ENCODE measurements around the gene RALGPS1.
"Not testable (repeated sequence)": the region's sequence is repeated elsewhere in the genome, so short reads cannot be mapped to it uniquely, and the experiment has no call there.

The RALGPS1 gene

GRCh38 chr9:127014216-127014909 is 99.8 kb downstream of the RALGPS1 start:
- no peak overlapping the region for H3K4me2 ChIP-seq
- no peak for TF ChIP-seq Cebpa-rat (IDR thresholded peaks at IDR 0.05)
- peaks cover 0 to 45% (median 0%) of the 10 kb centered on the region in 11 experiments; a peak in 4 of 22 replicates for H3K27me3 ChIP-seq
- no peaks in the 10 kb centered on the region; a peak in 2 of 22 replicates for H4K20me1 ChIP-seq
- no peaks in the 10 kb centered on the region for H3K9me3 ChIP-seq (replicated peaks in 1 of 11)
- no peaks in the 10 kb centered on the region for H3K4me1 ChIP-seq
- H3K4me3 ChIP-seq = no peak overlapping the region
- no peak overlapping the region for H3K9ac ChIP-seq
- H3K36me3 ChIP-seq = no peaks in the 10 kb centered on the region
- H3K27ac ChIP-seq = no peak overlapping the region

DNA sequence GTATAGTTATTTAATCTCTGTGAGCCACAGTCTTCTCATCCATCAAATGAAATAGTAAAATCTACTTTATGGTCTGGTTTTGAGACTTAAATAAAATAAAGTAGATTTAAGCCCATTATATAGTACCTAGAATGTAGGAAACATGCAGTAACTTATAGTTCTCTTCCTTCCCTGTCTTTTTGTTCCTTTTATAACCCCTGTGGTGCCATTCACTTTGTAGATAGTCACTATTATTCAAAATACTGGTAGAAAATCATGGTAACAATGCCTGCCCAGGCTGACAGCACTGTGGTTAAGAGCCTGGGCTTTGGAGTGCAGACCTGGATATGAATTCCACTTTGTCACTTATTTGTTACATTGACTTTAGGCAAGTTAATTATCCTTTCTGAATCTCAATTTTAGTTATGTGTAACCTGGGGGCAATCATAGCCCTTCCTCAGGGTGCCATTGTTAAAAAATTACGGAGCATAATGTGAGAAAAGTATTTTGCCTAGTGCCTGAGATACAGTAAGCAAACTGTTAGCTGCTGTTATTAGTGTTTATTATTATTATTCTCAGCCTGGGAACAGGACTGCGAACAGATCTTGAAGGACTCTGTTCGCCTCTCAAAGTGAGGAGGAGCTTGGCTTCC is 100.4 kb downstream of the RALGPS1 start:
- H3K27me3 ChIP-seq = peaks cover 0 to 39% (median 0%) of the 10 kb centered on the region in 11 experiments; a peak in 4 of 22 replicates
- no peaks in the 10 kb centered on the region for H3K9me3 ChIP-seq (replicated peaks in 1 of 11)
- H4K20me1 ChIP-seq = no peaks in the 10 kb centered on the region; a peak in 2 of 22 replicates
- H3K9ac ChIP-seq = no peak overlapping the region
- H3K4me1 ChIP-seq = no peaks in the 10 kb centered on the region
- TF ChIP-seq Cebpa-rat (IDR thresholded peaks at IDR 0.05) = no peak
- H3K27ac ChIP-seq = no peak overlapping the region
- H3K4me2 ChIP-seq = no peak overlapping the region
- no peaks in the 10 kb centered on the region for H3K36me3 ChIP-seq
- H3K4me3 ChIP-seq = no peak overlapping the region

- no peak for TF ChIP-seq Cebpa-rat (IDR thresholded peaks at IDR 0.05)
- Histone ChIP-seq H4K20me1 (no peaks in the 10 kb centered on the region; a peak in 2 of 22 replicates), H3K4me2 (no peak overlapping the region), H3K9ac (no peak overlapping the region), H3K4me1 (no peaks in the 10 kb centered on the region), H3K27ac (no peak overlapping the region), H3K36me3 (no peaks in the 10 kb centered on the region), H3K27me3 (peaks cover 0 to 29% (median 0%) of the 10 kb centered on the region in 11 experiments; a peak in 4 of 22 replicates), H3K4me3 (no peak overlapping the region), H3K9me3 (replicated peaks in 1 of 11) (no peaks in the 10 kb centered on the region)
Observed at GRCh38 chr9:127015921-127016512, 101.4 kb downstream of the RALGPS1 start.

DNA sequence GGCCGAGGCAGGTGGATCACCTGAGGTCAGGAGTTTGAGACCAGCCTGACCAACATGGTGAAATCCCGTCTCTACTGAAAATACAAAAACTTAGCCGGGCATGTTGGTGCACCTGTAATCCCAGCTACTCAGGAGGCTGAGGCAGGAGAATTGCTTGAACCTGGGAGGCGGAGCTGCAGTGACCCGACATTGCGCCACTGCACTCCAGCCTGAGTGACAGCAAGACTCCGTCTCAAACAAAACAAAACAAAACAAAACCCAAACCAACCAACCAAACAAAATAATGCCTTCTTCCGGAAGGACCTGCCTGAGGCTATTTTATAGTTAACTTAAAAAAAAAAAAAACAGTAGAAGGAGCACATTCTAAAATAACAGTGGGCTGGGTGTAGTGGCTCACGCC is 103.4 kb downstream of the RALGPS1 start:
- H3K9me3 ChIP-seq (replicated peaks in 1 of 11); H3K4me1 ChIP-seq; H3K9ac ChIP-seq; H3K4me2 ChIP-seq; H3K4me3 ChIP-seq; H3K36me3 ChIP-seq; H4K20me1 ChIP-seq; H3K27ac ChIP-seq: not testable (repeated sequence)
- H3K27me3 ChIP-seq = peaks cover 0 to 14% (median 0%) of the 10 kb centered on the region in 11 experiments; a peak in 3 of 22 replicates

DNA sequence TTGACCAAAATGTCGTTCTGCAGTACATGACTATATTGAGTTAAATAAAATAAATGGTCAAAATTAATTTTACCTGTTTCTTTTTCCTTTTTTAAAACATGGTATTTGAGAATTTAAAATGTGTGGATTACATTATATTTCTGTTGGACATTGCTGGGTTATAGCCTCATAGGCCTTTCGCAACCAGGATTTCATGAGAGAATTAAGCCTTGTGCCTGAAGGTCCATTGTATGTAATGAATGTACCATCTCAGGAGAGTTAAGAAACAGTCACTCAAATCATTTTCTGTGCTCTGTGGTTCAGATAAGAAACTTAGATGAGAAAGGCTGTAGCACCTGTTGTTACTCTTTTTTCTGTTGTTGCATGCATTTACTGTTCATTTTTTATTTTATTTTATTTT is 104.4 kb downstream of the RALGPS1 start:
- Histone ChIP-seq H3K4me3 (no peak overlapping the region), H3K36me3 (no peaks in the 10 kb centered on the region), H3K9me3 (replicated peaks in 1 of 11) (no peaks in the 10 kb centered on the region), H3K4me1 (peaks cover 0 to 11% (median 4%) of the 10 kb centered on the region in 10 experiments; a peak in 10 of 20 replicates), H3K9ac (no peak overlapping the region), H3K27ac (no peak overlapping the region), H4K20me1 (peaks cover 0 to 5% (median 0%) of the 10 kb centered on the region in 11 experiments; a peak in 3 of 22 replicates), H3K4me2 (no peak overlapping the region), H3K27me3 (peaks cover 0 to 5% (median 0%) of the 10 kb centered on the region in 11 experiments; a peak in 2 of 22 replicates)
- TF ChIP-seq Cebpa-rat (IDR thresholded peaks at IDR 0.05) = no peak

GRCh38 chr9:127020036-127020801 is 105.6 kb downstream of the RALGPS1 start:
- Histone ChIP-seq H3K4me1 (peaks cover 0 to 11% (median 4%) of the 10 kb centered on the region in 10 experiments; a peak in 10 of 20 replicates), H3K9me3 (replicated peaks in 1 of 11) (no peaks in the 10 kb centered on the region), H3K9ac (no peak overlapping the region), H3K27ac (no peak overlapping the region), H3K36me3 (no peaks in the 10 kb centered on the region), H3K4me3 (no peak overlapping the region), H4K20me1 (peaks cover 0 to 5% (median 0%) of the 10 kb centered on the region in 11 experiments; a peak in 2 of 22 replicates), H3K27me3 (no peaks in the 10 kb centered on the region), H3K4me2 (no peak overlapping the region)
- TF ChIP-seq Cebpa-rat (IDR thresholded peaks at IDR 0.05) = no peak

DNA sequence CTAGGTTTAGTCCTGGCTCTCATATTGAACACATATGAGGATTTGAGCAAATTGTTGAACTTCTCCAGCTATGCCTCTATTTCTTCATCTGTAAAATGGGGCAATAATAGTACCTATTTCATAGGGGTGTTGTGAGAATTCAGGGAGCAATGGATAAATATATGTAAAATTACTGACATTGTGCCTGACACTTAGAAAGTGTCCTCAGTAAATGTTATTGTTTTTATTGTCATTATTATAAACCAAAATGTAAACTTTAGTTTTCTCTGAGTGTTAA is 106.2 kb downstream of the RALGPS1 start:
- H3K9ac ChIP-seq = no peak overlapping the region
- no peak overlapping the region for H3K4me3 ChIP-seq
- H3K27ac ChIP-seq = no peak overlapping the region
- H4K20me1 ChIP-seq = peaks cover 0 to 5% (median 0%) of the 10 kb centered on the region in 11 experiments; a peak in 2 of 22 replicates
- peaks cover 0 to 11% (median 4%) of the 10 kb centered on the region in 10 experiments; a peak in 10 of 20 replicates for H3K4me1 ChIP-seq
- H3K27me3 ChIP-seq = no peaks in the 10 kb centered on the region
- no peak overlapping the region for H3K4me2 ChIP-seq
- H3K9me3 ChIP-seq (replicated peaks in 1 of 11) = no peaks in the 10 kb centered on the region
- no peaks in the 10 kb centered on the region for H3K36me3 ChIP-seq
- no peak for TF ChIP-seq Cebpa-rat (IDR thresholded peaks at IDR 0.05)

GRCh38 chr9:127021664-127022363 is 107.2 kb downstream of the RALGPS1 start:
- Histone ChIP-seq H3K4me2 (no peak overlapping the region), H3K9me3 (replicated peaks in 1 of 11) (no peaks in the 10 kb centered on the region), H3K4me1 (peaks cover 0 to 11% (median 4%) of the 10 kb centered on the region in 10 experiments; a peak in 10 of 20 replicates), H3K27me3 (no peaks in the 10 kb centered on the region), H3K9ac (no peak overlapping the region), H3K4me3 (no peak overlapping the region), H3K36me3 (no peaks in the 10 kb centered on the region), H4K20me1 (peaks cover 0 to 5% (median 0%) of the 10 kb centered on the region in 11 experiments; a peak in 2 of 22 replicates), H3K27ac (no peak overlapping the region)
- no peak for TF ChIP-seq Cebpa-rat (IDR thresholded peaks at IDR 0.05)
